Loucy (cell line): ENCODE data around the gene PRKN.

Experiments
- CTCF ChIP-seq: fragments of 200-600 bp; sonication (generic); conservative IDR thresholded peaks from 2 replicates; pipeline ENCODE4 v1.5.1; 2014; ENCODE audit warnings: mild to moderate bottlenecking, antibody characterized with exemption, low read length
- EZH2phosphoT487 ChIP-seq: fragments of 200-600 bp; IDR thresholded peaks from 2 replicates; pipeline ENCODE4 v1.6.1; 2018; ENCODE audit warnings: antibody characterized with exemption, mild to moderate bottlenecking, moderate library complexity, borderline replicate concordance

DNA sequence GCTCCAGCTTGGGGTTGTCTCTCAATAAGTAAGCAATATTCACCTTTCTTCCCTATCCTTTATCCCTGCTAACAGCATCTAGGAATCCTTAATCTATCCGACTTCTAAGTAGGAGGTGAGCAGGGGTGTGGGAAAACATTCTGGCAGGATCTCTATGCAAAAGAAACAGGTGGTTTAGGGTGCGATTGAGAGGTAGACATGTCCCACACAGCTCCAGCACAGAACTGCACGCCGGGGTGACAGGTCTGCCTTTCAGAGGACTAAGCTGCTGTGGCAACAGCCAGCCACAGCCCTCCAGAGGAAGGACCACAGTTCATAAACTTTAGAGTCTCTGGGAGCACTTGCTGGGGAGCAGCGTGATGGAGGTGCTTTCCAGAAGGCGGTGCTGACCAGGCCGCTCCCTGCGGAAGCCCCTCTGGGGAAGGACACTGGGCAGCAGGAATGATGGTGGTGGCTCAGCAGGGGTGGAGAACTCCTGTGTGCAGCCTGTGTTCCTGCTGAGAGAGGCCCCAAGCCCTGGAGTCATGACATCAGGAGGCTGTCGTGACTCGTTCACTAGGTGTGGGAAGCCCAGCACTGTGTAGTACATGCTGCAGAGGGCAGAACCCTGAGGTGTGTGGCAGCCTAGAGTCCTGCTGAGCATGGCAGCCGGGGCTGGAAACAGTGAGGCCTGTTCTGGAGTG is 509.6 kb downstream of the PRKN start:
- no peak for TF ChIP-seq CTCF
- TF ChIP-seq EZH2phosphoT487, result no peak
